Stimulated activated CD4-positive, alpha-beta T cell treated with anti-CD3 and anti-CD28 coated beads, Interleukin-1b, Interleukin-23, amount 100 ng/mL, for 4 hours (primary cell): ENCODE measurements around the gene AMN.

Source experiments
- DNase-seq, 2 donors: peaks; one replicate each; pipeline ENCODE4 v3.0.0-alpha.2; 2020; ENCODE audit warnings: low read depth in 2 of 2

The AMN gene

GRCh38 chr14:102943979-102944378, 21.5 kb downstream of the AMN start:
- no peak for DNase-seq

DNA sequence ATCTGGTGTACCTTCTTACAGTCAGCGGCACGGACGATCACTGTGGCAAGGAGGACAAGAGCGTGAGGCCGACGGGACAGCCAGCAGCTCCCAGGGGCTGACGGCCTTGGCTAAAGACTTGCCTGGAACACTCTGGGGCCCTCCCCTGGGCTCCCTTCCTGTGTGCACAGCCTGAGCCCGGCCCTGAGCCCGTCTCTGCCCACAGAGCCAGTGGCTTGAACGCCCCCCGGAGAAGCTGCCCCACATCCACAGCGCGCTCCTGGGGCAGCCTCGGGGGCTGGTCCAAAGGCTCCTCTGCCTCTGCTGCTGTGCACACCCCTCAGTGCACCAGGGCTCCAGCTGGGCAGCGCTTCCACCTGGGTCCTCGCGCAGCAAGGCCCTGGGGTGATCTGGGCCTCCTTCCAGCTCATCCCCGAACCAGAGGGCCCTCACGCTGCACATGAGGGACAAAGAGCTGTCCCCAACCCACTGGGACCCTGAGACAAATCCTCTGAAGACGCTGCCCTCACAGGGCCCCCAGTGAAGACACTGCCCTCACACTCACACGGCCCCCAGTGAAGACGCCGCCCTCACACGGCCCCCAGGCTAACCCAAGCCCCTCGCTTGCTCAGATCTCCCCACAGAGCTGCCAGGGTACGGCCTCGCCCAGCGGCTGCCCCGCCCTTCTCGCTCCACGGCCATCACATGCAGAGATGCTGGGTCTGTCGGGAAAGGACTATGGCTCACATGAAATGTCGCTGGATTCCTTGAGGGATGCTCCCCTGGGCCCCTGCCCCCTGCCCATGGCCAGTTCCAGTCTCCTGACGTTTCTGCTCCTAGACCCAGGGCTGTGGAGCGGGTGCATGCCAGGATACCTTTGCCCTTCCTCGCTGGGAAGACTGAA, 22.2 kb downstream of the AMN start:
- DNase-seq = no peak

GRCh38 chr14:102945346-102946130, 23.1 kb downstream of the AMN start:
- DNase-seq = no peak

DNA sequence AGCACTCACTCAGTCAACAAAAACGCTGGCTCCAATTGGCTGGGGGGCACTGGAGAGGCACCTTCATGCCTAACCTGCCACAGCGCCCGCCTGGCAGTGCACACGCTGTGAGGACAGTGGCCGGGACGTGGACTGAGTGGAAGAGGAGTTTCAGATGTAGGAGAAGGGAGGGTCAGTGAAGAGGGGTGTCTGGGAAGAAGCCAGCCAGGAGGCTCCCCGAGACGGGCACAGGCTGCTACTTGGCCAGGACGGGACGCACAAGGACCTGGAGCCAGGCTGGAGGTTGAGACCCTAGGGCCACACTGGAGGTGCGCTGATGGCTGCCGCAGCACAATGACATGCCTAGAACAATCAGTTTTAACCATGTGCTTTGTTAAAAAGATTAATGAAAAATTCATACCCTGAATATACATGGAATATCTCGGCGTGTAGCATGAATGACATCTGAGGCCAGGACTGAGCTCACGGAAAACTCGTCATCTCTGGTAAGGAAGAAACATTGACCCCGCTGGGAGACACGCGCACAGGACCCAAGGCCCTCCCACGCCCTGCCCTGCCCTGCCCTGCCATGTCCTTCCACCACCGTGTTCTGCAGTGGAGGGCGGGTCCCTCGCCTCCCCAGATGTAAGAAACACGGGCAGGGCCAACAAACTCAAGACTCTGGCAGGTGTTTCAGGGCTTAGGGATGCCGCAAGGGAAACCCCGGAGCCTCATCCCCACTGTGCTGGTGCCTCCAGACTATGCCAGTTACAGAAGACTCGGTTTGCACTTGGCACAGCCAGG, 25.0 kb downstream of the AMN start:
- DNase-seq = no peak

GRCh38 chr14:102948698-102949061, 26.2 kb downstream of the AMN start:
- DNase-seq = no peak

DNA sequence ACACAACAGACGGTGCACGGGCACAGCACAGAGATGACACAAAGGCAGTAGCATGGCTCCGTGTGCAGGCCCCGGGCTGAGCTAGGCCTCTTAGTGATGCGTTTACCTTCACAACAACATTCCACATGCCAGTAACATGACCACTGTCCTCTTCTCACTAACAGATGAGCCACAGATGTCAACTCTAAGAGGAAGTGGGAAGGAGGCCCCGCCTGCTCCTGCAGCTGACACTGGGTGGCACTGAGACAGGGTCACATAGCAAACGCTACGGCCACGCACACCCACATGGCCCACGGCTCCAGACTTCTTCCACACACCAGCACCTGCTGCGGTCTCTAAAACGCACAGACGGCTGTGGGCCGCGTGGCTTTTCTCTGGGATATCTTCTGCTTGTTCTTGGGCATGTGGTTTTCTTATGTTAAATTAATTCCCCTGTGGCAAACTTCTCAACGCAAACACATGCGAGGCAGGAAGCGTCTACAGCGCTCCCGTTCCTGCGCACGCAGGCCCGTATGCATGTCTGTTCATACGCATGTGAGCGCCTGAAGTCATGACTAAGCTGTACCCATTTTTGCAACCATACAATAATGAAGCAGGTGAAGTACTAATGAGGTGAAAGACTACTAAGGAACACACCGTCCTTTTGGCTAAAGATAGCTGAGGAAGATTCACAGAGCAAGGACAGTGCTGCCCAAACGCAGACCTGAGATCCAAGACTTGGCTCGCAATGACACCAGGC, 26.8 kb downstream of the AMN start:
- DNase-seq = no peak

DNA sequence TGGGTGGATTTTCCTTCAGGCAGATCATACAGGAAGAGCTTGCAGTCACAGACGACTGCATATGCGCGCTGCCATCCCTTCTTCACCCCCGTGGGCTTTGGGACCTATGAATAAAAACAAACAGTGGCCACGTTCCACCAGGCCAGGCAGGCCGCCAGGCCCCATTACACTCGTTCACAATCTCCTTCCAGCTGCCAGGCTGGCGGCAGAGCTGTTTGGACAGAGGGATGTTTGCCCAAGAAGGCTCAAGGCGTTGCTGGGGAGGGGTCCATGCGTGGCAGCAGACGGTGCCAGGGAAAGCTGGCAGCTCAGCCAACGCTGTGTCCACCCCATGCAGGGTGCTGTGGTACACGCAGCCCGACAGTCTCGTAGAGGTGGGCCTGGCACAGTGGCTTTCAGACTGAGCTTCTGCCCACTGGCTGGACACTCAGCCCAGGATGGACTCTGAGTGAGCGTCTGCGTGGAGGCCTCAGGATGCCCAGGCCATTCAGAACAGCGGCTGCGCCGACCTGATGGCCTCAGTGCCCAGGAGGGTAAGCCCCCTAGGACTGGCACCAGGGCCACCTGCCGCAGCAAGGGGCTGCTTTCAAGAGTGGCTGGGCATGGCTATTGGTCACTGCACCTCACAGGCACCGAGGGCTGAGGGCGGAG, 27.5 kb downstream of the AMN start:
- DNase-seq = no peak

- DNase-seq = no peak
Measured at GRCh38 chr14:102951034-102951433, 28.6 kb downstream of the AMN start.

DNA sequence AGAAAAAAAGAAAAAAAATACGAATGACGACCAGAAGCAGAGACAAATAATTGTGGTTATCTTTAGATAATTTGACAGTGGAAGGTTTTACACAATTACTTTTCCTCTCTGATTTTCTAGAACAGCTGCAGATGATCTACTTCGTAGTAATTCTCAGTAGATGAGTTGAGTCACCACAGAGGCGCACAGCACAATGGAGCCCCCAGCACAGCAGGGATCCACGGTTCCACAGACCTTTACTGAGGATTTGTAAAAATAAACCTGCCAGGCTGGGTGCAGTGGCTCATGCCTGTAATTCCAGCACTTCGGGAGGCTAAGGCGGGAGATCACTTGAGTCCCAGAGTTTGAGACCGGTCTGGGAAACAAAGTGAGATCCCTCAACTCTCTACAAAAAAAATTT, 29.3 kb downstream of the AMN start:
- DNase-seq = no peak

- DNase-seq = no peak
Measured at GRCh38 chr14:102952276-102952675, 29.8 kb downstream of the AMN start.

DNA sequence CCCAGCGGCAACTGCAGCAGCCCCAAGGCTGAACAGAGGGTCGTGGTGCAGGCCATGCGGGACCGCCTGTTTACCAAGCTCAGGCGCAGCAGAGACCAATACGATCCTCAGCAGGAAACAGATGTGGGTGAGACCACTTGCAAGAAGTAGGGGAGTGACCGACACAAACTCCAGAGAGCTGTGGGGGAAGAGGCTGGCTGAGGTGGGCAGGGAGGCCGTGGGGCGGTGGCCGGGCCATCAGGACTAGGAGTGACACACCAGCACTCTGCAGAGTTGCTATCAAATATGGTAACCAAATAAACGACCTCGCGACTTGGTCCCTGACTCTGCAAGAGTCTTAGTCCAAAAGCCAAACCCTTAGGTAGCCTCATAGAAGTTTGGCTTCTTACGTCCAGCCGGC, 30.6 kb downstream of the AMN start:
- DNase-seq = no peak

- no peak for DNase-seq
Measured at GRCh38 chr14:102954081-102954789, 31.8 kb downstream of the AMN start.

- no peak for DNase-seq
Measured at GRCh38 chr14:102955636-102956408, 33.4 kb downstream of the AMN start.

DNA sequence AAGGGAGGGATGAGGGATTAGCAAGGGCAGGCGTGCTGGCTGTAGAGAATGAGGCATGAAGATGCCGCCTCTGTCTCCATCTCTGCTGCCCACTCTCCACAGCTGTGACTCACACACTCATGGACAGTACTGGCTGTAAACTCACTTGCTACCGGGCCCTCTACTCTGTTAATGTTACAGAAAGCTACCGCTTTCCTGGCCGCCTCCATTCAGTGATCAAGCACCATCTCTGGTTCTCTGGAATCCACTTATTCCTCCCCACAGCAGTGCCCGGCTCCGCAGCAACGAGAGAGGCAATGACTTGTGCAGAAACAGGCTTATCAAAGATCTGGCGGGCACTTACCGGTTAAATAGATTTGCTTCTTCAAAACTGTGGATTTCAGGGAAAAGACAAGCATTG, 34.8 kb downstream of the AMN start:
- DNase-seq = no peak

DNA sequence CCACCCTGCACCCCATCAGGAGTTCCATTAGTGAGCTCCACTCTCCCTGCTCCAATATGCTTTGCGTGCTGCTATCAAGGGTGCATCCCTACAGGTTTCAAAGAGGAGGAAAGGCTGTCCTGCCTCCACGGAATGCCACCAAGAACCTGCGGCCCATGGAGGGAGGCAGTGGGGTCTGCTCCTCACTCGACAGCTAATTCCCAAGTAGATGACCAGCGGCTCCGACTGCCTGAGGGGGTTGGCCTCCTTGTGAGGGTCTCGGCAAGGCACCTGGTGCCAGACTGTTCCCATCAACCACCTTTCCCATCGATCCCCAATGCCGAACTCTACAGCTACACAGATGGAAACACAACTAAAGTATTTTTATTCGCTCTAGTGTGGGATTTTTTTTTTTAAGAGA, 36.0 kb downstream of the AMN start:
- no peak for DNase-seq

DNA sequence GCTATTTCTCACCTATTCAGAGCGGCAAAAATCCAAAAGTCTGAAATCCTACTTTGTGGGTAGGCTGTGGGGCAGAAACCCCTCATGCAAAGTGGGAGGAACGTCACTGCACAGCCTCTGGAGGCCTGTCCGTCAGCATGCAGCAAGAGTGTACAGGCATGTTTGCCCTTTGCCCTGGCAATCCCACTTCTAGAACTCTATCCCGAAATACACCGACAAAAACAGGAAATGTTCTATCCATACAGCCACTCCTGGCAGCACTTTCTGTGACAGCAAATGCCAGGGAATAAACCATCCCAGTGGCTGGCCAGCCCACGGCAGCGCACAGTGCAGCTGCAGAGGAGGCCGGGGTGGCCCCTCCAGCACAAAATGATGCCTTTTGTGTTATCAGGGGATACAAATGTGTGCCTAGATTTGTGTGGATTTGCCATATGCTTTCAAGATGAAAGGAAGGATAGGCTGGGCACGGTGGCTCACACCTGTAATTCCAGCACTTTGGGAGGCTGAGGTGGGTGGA, 39.7 kb downstream of the AMN start:
- DNase-seq = no peak

DNA sequence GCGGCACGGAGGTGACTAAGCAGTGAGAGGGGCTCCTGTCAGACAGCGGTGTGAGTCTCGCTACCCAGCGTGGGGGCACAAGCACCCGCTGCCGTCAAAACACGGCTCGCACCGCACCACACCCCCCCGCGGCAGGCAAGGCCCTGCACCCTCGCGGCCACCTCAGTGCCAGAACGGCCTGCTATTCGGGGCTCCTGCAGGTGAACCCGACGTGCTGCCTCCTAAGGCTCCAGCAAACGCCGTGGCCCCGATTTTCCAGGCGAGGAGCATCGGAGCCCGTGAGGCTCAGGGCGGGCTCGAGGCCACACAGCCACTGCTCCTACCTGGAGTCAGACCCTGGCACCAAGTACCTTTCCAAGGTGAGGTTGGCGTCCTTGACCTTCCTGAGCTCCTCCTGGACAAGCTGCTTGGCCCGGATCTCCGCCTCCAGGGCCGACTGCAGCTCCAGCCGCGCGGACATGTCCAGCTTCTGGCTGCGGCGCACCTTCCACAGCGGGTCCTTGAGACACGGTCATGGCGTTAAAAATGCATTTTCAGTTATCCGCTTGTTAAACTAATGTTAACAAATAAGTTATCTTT, 41.8 kb downstream of the AMN start:
- DNase-seq = no peak

DNA sequence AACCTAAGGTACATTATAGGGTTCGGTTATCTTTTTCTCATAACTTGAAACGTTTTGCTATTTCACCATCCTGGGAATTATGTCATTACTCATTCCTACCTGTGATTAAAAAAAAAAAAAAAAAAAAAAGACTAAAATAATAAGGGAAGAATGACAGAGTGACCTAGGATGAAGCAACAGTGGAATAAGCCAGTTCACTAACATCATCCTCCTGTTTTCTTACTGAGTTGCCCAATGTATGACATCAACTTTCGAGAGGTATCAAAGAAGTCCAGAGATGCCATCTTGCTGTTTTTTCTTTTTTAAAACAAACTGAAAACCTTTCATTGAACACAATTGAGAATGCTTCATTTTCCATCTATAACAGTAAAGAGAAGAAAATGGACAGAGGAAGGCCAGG, 42.8 kb downstream of the AMN start:
- no peak for DNase-seq

- no peak for DNase-seq
Measured at GRCh38 chr14:102965971-102966655, 43.6 kb downstream of the AMN start.
